Activated CD4-positive, alpha-beta T cell treated with anti-CD3 and anti-CD28 coated beads for 1 hour (primary cell): Measurements from ENCODE around the gene LPP.

ENCODE experiments used
- DNase-seq: peaks from one replicate; pipeline ENCODE4 v3.0.0-alpha.2; 2020

LPP gene

DNA sequence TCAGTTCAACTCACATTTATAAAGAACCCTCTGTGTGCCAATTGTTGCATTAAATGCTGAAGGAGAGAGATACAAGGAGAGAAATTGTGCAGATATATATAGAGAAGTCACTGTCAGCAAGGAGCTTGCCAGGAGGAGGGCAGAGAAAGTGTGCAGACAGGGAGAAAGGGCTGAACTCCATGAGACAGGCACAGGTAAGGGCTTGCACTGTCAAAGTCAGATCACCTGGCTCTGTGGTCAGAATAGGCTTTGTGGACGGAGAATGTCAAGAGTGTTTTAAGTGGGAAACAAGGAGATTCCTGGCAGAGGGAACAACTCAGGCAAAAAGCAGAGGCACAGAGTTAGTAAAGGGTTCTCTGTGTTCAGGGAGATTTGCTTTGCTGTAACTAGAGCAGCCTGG, 714.8 kb downstream of the LPP start:
- no peak for DNase-seq

DNA sequence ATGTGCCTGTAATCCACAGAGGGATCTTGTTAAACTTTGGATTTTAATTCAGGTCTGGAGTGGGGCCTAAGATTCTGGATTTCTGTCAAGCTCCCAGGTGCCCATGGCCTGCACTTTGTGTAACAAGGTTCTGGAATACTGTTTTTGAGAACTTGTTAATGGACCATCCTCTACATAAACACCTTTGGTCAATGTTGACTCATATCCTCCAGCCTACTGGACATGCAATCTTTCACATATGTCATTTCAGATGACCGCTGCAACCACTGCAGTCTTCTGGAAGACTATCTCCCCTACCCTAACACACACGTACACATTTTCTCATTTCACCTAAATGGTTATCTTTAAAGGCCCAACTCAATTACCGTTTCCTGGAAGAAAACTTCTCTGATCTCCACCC, 715.7 kb downstream of the LPP start:
- no peak for DNase-seq

GRCh38 chr3:188870431-188870830, 716.5 kb downstream of the LPP start:
- no peak for DNase-seq

DNA sequence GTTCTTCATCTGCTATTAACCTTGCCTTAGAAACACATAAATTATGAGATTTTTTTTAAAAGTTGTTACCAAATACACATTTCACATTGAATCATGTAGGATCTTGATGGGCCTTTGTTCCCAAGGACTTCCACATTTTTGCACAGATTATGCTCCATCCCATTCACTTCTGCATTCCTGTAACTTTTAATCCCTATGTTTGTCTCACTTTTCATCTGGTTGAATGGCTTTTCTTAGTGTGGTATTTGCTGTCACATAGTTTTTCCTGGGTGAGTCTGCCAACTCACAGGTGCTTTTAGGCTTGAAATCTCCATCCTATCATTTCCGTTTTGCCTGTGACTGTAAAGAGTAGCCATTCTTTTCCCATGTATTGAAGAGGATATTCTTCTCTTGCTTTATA, 720.6 kb downstream of the LPP start:
- DNase-seq, result no peak

DNA sequence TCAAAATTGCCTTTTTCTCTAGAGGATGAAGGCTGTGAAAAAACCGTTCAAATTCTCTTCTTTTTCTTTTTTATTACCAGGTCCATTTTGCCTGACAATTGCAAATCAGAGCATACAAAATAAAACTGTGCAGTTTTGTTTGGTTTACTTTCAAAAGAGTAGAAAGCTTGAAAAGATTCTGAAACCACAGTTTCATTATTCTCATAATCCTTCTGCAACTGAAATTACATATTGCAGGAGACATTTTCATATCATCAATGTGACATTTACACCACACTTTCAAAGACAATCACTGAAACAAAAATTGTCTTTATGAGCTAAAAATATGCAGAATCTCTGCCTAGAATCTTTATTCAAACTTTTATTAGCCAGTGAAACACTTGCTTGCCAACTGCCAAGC, 721.5 kb downstream of the LPP start:
- no peak for DNase-seq

DNA sequence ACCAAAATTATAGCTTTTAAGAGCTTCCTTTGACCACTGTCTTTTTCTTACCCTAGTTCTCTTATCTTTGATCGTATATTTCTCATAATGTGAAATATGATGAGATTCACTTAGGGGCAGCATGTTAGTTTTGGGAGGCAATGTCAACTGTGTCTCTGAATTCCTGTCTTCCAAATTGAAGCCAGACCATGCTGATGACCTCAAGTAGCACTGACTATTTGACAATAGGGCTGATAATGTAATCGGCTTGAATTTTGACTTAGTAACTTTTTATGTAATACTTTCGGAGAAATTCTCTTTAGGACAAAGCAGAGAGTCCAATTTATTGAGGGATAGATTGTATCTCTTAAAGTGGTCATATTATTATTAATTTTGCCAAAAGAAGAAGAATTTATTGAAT, 722.4 kb downstream of the LPP start:
- no peak for DNase-seq

- no peak for DNase-seq
These were observed 723.4 kb downstream of the LPP start for GRCh38 chr3:188877381-188877780.

GRCh38 chr3:188878076-188878475, 724.1 kb downstream of the LPP start:
- DNase-seq, result no peak

DNA sequence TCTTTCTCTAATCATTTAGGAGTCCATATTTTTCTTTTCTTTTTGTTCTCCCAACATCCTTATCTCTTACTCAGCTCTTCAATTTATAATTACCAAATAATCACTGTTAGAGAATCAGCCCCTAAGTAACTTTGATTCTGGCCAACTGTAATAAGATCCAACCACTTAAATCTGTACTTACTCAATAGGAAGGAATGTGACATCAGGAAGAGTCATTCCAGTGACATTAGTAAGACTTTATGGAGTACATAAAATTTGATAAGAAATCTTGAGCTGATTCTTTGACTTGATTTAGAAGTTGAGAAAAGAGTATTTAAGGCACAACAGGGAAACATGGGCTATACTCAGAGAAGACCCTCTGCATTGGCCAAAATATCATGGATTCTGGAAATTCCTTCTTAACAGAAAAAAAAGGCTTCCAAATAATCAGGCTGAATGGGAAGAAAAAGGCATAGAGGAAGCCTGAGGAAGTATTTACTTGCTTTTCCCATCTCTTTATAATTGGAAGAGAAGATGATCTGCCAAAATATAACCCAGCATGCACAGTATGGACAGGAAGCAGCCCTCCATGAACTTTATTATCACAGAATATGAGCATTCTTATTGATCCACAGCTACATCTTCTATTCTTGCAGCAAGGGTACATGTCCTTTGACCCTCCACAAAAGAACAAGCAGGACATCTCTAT, 728.1 kb downstream of the LPP start:
- DNase-seq, result no peak

GRCh38 chr3:188884299-188885043, 730.5 kb downstream of the LPP start:
- DNase-seq, result no peak

- no peak for DNase-seq
These were observed 734.5 kb downstream of the LPP start for GRCh38 chr3:188888321-188889053.

DNA sequence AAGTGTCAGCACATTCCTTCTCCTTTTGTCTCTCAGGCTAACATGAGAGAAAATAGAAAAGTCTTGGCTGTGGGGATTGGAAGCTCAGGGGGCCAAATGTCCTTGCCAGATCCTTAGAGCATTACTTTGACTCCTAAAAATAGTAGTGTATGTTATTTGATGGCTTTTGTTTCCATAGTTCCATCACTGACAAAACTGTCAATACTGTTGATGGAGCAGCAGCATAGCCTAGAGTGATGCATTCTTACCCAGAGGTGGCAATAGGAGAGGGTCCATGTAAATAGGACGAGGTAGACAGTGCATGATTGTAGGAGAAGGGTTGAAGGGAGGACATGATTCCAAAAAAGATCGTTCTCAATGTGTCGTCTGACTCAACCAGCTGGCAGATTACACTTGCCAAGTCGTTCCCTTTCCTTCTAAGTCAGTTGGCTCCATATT, 735.1 kb downstream of the LPP start:
- no peak for DNase-seq

GRCh38 chr3:188890572-188891270, 736.8 kb downstream of the LPP start:
- no peak for DNase-seq

GRCh38 chr3:188899881-188900280, 745.9 kb downstream of the LPP start:
- no peak for DNase-seq

DNA sequence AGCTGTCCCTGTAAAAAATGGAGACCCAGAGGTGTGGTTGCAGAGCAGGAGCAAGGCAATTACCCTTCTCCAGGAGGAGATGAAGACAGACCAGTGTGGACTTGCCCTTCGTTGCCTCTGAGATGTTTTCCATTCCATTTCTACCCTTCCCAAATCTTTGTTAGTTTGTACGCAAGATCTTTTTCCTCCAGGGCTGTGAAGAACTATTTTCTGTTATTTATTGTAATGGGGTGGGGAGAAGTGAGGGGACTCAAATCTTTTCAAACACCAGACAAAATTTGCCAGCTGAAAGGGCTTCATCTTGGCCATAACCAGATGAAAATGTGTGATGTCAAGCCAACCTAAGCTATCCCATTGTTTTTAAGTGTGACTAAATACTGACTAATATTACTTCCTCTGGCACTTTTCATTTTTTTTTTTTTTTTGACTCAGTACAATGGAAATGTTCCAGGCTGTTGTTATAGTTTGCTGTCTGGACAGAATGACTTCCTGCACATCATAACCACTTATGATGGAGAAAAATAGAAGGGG, 746.5 kb downstream of the LPP start:
- no peak for DNase-seq

DNA sequence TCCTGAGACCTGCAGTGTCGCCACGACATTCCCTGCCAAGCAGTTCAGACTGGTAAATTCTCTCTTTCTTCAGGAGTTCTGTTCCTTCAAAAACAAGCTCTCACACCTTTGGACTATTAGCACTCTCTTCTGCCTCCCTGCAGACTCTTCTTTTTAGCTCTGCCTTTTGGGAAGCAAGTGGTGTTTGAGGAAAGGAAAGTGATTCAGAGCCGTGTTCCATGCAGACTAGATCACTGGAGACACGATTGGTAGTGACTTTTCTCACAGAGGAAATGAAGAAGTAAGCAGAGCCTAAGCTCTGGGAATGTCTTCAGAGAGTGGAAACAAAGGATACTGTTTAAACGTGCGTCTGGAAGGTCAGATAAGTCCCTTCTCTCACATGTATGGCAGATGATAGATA, 747.2 kb downstream of the LPP start:
- DNase-seq, result no peak

- DNase-seq, result no peak
These were observed 747.8 kb downstream of the LPP start for GRCh38 chr3:188901671-188902287.

- DNase-seq, result no peak
These were observed 750.7 kb downstream of the LPP start for GRCh38 chr3:188904670-188905069.

DNA sequence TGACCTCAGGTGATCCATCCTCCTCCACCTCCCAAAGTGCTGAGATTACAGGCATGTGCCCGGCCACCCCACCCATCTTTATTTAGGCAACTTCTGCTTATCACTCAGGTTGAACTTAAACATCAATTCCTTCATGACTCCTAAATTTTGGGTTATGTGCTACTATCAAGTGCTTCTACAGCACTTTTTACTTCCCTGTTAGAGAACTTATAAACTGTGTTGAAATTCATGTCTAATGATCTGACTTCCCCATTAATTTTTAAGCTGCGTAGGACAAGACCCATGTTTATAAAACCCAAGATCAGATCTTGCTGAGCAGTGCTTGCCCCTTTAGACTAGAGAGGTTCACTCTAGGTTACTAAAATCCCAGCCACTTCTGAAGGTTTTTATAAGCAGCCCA, 751.6 kb downstream of the LPP start:
- DNase-seq, result no peak

DNA sequence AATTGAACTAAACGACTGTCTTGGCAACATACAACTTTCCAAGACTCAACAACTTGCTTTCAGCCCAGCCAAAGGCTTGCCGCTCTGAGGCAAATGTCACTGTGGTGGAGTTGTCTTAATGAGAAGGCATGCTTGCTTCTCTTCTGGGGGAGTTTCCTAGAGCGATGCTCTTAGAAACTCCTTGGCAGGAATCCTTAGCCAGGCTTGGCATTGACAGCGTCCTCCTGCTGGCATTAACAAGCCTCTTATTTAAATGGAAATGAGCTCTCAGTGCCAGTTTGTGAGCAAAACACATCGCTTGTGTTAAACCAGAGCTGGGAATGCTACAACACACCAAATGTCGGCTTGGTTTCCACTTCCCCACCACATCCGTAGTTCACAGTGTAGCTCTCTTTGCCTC, 752.3 kb downstream of the LPP start:
- DNase-seq, result no peak

GRCh38 chr3:188908002-188908850, 754.3 kb downstream of the LPP start:
- no peak for DNase-seq
